Keratinocyte (primary cell): ENCODE data around the gene D2HGDH. TPM values are rescaled to one million over a fixed set of nuclear protein-coding genes. Genes with fewer than 3 reads are reported as not detected.

Experiments
- DNase-seq: peaks from one replicate; pipeline ENCODE4 v3.0.0-alpha.2; 2011; ENCODE audit warnings: low read depth, missing footprints, low spot score
- FAIRE-seq: peaks from 2 replicates; lab custom pipeline; 2011; peaks lifted over from hg19 to GRCh38; lab: Jason Lieb, UNC
- H2AFZ ChIP-seq: 2 replicates; pipeline ENCODE4 v1.6.0; 2012; ENCODE audit warnings: low read length, control low read depth, inconsistent platforms; ENCODE audit not compliant: control insufficient read depth
- H3K27ac ChIP-seq: 2 replicates; pipeline ENCODE4 v1.5.1; 2011; ENCODE audit warnings: low read length; ENCODE audit not compliant: control insufficient read depth, insufficient read depth
- H3K27me3 ChIP-seq: 3 replicates; pipeline ENCODE4 v1.6.0; 2011; ENCODE audit warnings: low read length; ENCODE audit not compliant: control insufficient read depth, insufficient read depth; ENCODE audit errors: extremely low read depth
- H3K36me3 ChIP-seq, 2 experiments: 2 replicates in 1 of 2; 3 replicates in 1 of 2; pipeline ENCODE4 v1.5.1; 2011; ENCODE audit warnings: low read length in 2 of 2, mild to moderate bottlenecking in 1 of 2; ENCODE audit not compliant: control insufficient read depth in 2 of 2, insufficient read depth in 2 of 2; ENCODE audit errors: extremely low read depth in 1 of 2
- H3K4me1 ChIP-seq: 3 replicates; pipeline ENCODE4 v1.5.1; 2011; ENCODE audit warnings: low read length; ENCODE audit not compliant: control insufficient read depth, insufficient read depth; ENCODE audit errors: extremely low read depth
- H3K4me2 ChIP-seq: 3 replicates; pipeline ENCODE4 v1.6.0; 2011; ENCODE audit warnings: low read depth, low read length; ENCODE audit not compliant: control insufficient read depth, insufficient read depth; ENCODE audit errors: extremely low read depth
- H3K4me3 ChIP-seq, 3 experiments: fragments of 200-600 bp in 1 of 3; sonication (generic) in 1 of 3; 2 replicates in 2 of 3; 3 replicates in 1 of 3; pipeline ENCODE4 v1.5.1; 2011 to 2016; ENCODE audit warnings: low read length in 3 of 3, mild to moderate bottlenecking in 3 of 3, control low read depth in 2 of 3, inconsistent platforms in 1 of 3, low read depth in 1 of 3, mixed read lengths in 1 of 3, mixed run types in 1 of 3, moderate library complexity in 1 of 3; ENCODE audit not compliant: control insufficient read depth in 2 of 3, insufficient read depth in 2 of 3; ENCODE audit errors: extremely low read depth in 1 of 3
- H3K79me2 ChIP-seq: 2 replicates; pipeline ENCODE4 v1.6.0; 2012; ENCODE audit warnings: low read length; ENCODE audit not compliant: control insufficient read depth, insufficient read depth
- H3K9ac ChIP-seq: 3 replicates; pipeline ENCODE4 v1.6.0; 2011; ENCODE audit warnings: low read length; ENCODE audit not compliant: control insufficient read depth, insufficient read depth; ENCODE audit errors: extremely low read depth
- H3K9me1 ChIP-seq: 3 replicates; pipeline ENCODE4 v1.6.0; 2011; ENCODE audit warnings: low read length; ENCODE audit not compliant: control insufficient read depth, insufficient read depth; ENCODE audit errors: extremely low read depth
- H3K9me3 ChIP-seq: 2 replicates; pipeline ENCODE4 v1.5.1; 2012; ENCODE audit warnings: low read depth, low read length; ENCODE audit not compliant: control insufficient read depth
- H4K20me1 ChIP-seq: 3 replicates; pipeline ENCODE4 v1.6.0; 2011; ENCODE audit warnings: low read length; ENCODE audit not compliant: control insufficient read depth, insufficient read depth; ENCODE audit errors: extremely low read depth
- CTCF ChIP-seq, 3 experiments: IDR thresholded peaks in 1 of 3; conservative IDR thresholded peaks in 1 of 3; optimal IDR thresholded peaks in 1 of 3; 2 replicates in 2 of 3; 3 replicates in 1 of 3; pipeline versions ENCODE3 to v1.5.1; 2011; ENCODE audit warnings: low read length in 3 of 3, mild to moderate bottlenecking in 3 of 3, moderate library complexity in 2 of 3, control low read depth in 1 of 3, inconsistent platforms in 1 of 3; ENCODE audit not compliant: insufficient read depth in 2 of 3; ENCODE audit errors: extremely low read depth in 1 of 3
- EZH2 ChIP-seq: IDR thresholded peaks from one replicate; pipeline ENCODE4 v1.6.1; 2012; ENCODE audit warnings: inconsistent platforms, mild to moderate bottlenecking, low read length, moderate library complexity
- dilution Hi-C: fragments of 300-500 bp; cut with MboI; formaldehyde crosslinking; loops from one replicate; pipeline ENCODE4 v1.7.0; 2020; ENCODE audit warnings: low sequenced_read_pairs; ENCODE audit not compliant: extremely low pct_ligation_motif_present
- polyA plus RNA-seq, 5 experiments: library from polyadenylated mRNA; depleted of rRNA in 3 of 5; stranded (reverse) in 3 of 5; stranded (forward) in 1 of 5; unstranded in 1 of 5; fragments of >200 nt; gene quantifications; 1 replicate in 1 of 5; 2 replicates in 3 of 5; 3 replicates in 1 of 5; pipeline versions ENCODE4 v1.2.1 to v1.2.3, GENCODE V29; 2011 to 2012; ENCODE audit warnings: missing spikeins in 2 of 5, low read depth in 1 of 5, low replicate concordance in 1 of 5

D2HGDH gene
- polyA plus RNA-seq, 1 donor (not counting 4 experiments of a cell fraction or from before 2014, with no cell fraction given), result 5.4 TPM

- no peaks in the 10 kb centered on the region for H3K9me3 ChIP-seq
- no peak overlapping the region for H3K27ac ChIP-seq
- H3K9ac ChIP-seq, result no peak overlapping the region
- no peaks in the 10 kb centered on the region for H3K9me1 ChIP-seq
- TF ChIP-seq EZH2, result no peak
- no peaks in the 10 kb centered on the region for H3K79me2 ChIP-seq
- dilution Hi-C loops, result no loop called here
- no peaks in the 10 kb centered on the region for H3K4me1 ChIP-seq
- no peak for DNase-seq
- H3K4me3 ChIP-seq, result no peak overlapping the region
- peaks cover 0 to 12% of the 10 kb centered on the region in 2 experiments for H3K36me3 ChIP-seq
- no peak overlapping the region for H2AFZ ChIP-seq
- no peak overlapping the region for H3K4me2 ChIP-seq
- H3K27me3 ChIP-seq, result no peaks in the 10 kb centered on the region
- H4K20me1 ChIP-seq, result no peaks in the 10 kb centered on the region
- FAIRE-seq, result no peak
These were observed 16.7 kb downstream of the D2HGDH start for GRCh38 chr2:241751152-241751551.

- H3K27me3 ChIP-seq, result no peaks in the 10 kb centered on the region
- H3K4me3 ChIP-seq, result no peak overlapping the region
- dilution Hi-C loops, result no loop called here
- no peak overlapping the region for H3K9ac ChIP-seq
- no peak for FAIRE-seq
- H3K4me1 ChIP-seq, result no peaks in the 10 kb centered on the region
- H3K9me3 ChIP-seq, result no peaks in the 10 kb centered on the region
- H3K36me3 ChIP-seq, result peaks cover 0 to 13% of the 10 kb centered on the region in 2 experiments
- no peak overlapping the region for H3K4me2 ChIP-seq
- no peak overlapping the region for H3K27ac ChIP-seq
- TF ChIP-seq EZH2, result no peak
- no peak for TF ChIP-seq CTCF (optimal IDR thresholded peaks at IDR 0.05 in 1 of 3, IDR thresholded peaks at IDR 0.05 in 1 of 3, conservative IDR thresholded peaks at IDR 0.05 in 1 of 3; ENCODE audit: extremely low read depth in 1 of 3, insufficient read depth in 2 of 3, low read length in 3 of 3)
- no peaks in the 10 kb centered on the region for H3K79me2 ChIP-seq
- no peak overlapping the region for H2AFZ ChIP-seq
- no peaks in the 10 kb centered on the region for H3K9me1 ChIP-seq
- DNase-seq, result no peak
- no peaks in the 10 kb centered on the region for H4K20me1 ChIP-seq
These were observed 17.3 kb downstream of the D2HGDH start for GRCh38 chr2:241751776-241752175.

GRCh38 chr2:241752253-241752652 is 17.8 kb downstream of the D2HGDH start:
- Histone ChIP-seq H3K36me3 (peaks cover 0 to 11% of the 10 kb centered on the region in 2 experiments), H3K4me1 (no peaks in the 10 kb centered on the region), H3K27ac (no peak overlapping the region), H3K27me3 (no peaks in the 10 kb centered on the region), H3K4me3 (no peak overlapping the region), H2AFZ (no peak overlapping the region), H3K9me1 (no peaks in the 10 kb centered on the region), H3K9me3 (no peaks in the 10 kb centered on the region), H4K20me1 (no peaks in the 10 kb centered on the region), H3K79me2 (no peaks in the 10 kb centered on the region), H3K9ac (no peak overlapping the region), H3K4me2 (no peak overlapping the region)
- dilution Hi-C loops, result no loop called here
- FAIRE-seq (no peak), DNase-seq (no peak)
- TF ChIP-seq EZH2 (no peak), CTCF (optimal IDR thresholded peaks at IDR 0.05 in 1 of 3, IDR thresholded peaks at IDR 0.05 in 1 of 3, conservative IDR thresholded peaks at IDR 0.05 in 1 of 3; ENCODE audit: extremely low read depth in 1 of 3, insufficient read depth in 2 of 3, low read length in 3 of 3) (no peak)
